Colon (tissue), 2 donors: ENCODE results near the gene MGAT5B.
"Not testable (repeated sequence)": the region's sequence is repeated elsewhere in the genome, so short reads cannot be mapped to it uniquely, and the experiment has no call there.

Experiments
- FAIRE-seq: peaks from 2 replicates; lab custom pipeline; 2012; peaks lifted over from hg19 to GRCh38; lab: Jason Lieb, UNC
- donor health status: control.
- donor health status: control.

The MGAT5B gene, protein sequence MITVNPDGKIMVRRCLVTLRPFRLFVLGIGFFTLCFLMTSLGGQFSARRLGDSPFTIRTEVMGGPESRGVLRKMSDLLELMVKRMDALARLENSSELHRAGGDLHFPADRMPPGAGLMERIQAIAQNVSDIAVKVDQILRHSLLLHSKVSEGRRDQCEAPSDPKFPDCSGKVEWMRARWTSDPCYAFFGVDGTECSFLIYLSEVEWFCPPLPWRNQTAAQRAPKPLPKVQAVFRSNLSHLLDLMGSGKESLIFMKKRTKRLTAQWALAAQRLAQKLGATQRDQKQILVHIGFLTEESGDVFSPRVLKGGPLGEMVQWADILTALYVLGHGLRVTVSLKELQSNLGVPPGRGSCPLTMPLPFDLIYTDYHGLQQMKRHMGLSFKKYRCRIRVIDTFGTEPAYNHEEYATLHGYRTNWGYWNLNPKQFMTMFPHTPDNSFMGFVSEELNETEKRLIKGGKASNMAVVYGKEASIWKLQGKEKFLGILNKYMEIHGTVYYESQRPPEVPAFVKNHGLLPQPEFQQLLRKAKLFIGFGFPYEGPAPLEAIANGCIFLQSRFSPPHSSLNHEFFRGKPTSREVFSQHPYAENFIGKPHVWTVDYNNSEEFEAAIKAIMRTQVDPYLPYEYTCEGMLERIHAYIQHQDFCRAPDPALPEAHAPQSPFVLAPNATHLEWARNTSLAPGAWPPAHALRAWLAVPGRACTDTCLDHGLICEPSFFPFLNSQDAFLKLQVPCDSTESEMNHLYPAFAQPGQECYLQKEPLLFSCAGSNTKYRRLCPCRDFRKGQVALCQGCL

DNA sequence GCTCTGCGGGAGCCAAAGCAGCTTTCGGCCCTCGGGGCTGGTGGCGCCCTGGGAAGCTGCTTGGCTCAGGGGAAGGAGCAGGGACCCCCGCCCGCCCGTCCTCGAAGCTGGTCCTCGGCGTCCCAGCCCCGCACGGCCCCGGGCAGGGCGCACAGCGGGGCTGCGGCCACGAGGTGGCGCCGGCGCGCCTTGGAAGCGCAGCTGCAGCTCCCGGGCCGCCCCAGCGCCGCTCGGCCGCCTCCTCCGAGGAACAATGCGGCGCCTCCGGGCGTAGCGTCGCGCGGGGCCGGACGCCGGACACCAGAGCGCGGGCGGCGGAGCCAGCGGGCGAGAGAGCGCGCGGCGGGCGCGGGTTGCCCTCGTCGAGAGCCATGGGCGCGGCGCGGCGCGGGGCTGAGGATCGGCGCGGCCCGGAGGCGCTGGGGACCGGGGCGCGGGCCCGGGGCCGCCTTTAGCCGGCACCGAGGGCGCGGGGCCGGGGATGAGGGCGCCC, at the start of gene MGAT5B:
Gene MGAT5B (plus strand): TSS at position 229 of the 493 bp plus-strand sequence. CDS start 626 bp downstream, outside the sequence.
- no peak for FAIRE-seq

DNA sequence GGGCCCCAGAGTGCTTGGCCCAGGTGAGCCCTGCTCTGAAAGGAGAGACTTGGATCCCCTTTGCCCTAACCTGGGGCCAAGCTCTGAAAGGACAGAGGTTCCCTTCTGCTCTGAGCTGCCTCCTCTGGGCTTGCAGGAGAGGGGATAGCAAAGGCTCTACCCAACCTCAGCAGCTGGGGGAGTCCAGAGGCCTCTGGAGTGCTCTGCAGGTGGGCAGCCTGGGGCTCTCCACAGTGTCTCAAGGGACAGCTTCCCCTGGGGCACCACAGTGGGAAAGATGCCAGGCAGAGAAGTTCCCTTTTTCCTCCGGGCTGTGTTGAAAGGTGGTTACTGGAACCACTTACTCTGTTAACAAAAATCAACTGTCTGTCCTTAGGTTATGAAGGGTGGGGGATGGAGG, 48.2 kb upstream of the MGAT5B start:
- no peak for FAIRE-seq

DNA sequence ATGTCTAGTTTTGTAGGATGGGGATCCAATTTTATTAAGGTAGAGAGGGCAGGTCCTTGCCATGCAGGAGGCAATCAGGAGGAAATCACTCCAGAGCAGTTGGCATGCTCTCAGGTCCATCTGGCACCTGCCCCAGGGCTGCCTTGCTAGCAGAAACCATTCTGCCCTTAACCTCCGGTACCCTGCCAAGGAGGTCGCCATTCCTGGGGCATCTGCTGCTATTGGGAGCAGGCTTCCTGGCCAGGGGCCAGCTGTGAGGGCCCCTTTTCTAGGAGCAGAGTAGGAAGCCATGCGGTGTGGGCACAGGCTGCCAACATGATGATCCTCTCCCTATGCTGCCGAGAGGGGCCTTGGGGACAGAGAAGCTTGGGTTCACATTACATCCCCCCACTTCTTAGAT, 47.6 kb upstream of the MGAT5B start:
- FAIRE-seq = no peak

DNA sequence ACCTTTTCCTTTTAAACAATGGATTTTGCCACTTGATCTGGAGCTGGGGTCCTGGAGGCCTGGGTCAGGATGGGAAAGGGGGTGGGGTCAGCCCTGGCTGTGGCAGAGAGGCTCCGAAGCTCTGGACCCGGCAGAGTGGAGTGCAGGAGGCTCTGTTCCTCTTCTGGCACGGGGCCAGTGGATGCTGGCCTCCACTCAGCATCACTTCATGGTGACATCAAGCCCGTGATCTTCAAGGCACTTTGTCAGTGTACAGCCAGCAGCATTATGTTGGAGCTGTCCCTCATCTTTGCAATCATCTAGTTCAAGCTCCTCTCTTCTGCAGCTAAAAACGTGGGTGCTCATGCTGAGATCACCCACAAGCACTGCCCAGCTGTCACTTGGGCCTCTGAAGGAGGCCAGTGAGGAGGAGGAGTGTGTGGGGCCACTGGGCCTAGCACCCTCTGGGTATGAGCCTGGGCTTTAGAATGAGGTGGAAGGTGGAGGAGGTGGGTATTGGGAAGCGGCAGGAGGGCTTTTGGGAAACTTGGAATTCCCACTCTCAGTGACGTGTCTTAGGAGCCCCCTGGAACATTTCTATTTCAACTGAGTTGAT, 45.9 kb upstream of the MGAT5B start:
- no peak for FAIRE-seq

DNA sequence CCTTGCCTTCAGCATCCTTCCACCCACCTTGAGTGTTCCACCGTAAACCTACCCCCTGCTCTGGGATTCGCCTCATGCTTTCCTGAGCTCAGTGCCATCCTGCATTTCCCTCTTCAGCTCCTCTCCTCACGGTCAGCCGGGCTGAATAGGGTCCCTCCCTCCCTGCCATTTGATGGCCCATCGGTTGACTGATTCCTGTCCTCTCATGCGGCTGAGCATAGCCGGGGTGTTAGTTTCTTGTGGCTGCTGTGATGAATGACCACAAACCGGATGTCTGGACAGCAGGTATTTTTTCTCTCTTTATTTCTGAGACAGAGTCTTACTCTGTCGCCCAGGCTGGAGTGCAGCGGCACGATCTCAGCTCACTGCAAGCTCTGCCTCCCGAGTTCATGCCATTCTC, 44.1 kb upstream of the MGAT5B start:
- FAIRE-seq = no peak

DNA sequence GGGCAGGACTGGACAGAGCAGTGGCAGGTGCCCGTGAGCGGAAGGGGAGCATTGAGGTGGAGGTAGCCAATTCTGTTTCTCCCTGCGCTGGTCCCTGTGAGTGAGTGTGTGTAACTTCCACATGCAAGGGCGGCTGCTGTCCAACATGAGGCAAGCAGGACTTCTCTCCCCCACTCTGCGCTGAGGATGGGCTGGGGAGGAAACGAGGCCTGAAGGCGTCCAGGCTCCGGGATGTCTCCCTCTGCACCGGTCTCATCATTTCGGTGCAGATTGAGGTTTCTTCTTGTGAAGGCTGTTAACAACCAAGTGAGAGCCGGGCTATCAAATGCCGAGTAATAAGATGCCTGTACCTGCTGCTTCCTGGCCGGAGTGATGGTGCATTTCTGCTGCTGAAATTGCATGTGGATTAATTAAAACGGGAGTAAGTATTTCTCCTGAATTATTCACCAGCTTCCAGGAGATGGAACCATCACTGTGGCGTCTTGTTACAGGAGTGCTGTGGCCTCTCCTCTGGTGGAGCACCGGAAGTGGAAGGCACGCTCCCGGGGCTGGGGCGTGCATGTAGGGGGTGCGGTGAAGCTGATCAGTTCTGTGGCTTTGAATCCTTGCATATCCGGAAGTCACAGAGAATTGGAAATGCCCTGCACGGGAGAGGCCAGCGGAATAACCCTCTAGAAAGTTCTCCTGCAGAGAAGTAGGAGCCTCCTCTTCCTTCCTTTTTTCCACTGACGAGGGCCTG, 41.7 kb upstream of the MGAT5B start:
- no peak for FAIRE-seq

DNA sequence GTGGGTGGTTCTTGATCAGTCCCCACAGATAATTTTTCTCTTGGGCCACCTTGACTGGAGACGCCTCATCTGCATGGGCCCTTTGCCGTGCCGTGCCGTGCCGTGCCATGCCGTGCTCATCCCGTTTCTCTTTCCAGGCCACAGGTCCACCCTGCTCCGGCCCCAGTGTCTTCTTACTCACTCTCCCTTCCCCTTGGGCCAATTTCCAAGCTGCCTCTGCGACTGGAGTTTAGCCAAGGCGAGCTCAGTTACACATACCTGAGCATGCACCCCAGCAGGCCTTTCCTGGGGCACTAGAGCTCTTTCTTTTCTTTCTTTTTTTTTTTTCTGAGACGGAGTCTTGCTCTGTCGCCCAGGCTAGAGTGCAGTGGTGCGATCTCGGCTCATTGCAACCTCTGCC, 40.5 kb upstream of the MGAT5B start:
- FAIRE-seq = no peak

DNA sequence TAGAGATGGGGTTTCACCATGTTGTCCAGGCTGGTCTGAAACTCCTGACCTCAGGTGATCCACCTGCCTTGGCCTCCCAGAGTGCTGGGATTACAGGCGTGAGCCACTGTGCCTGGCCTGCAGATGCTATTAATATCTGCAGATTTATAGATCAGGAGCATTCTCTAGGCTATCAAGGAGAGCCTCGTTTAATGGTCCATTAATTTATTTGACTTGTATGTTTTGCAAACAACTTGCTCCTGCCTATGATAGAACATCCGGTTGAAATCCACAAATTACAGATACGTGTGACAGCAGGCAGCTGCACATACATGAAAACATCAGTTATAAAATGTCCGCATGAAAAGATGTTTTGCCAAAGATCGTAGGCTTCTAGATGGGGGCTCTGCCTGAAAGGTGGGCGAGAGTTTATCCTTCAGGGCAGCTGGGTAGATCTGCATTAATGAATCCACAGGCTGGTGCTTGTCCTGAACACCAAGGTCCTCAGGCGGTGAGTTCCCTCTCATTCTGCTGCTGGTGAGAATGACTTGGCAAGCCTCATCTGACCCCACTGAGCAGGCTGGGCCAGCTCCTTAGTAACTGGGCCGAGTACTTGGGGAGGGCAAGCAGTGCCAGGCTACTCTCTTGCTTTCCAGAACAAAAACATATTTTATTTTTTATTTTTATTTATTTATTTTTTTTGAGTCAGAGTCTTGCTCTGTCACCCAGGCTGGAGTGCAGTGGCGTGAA, 37.1 kb upstream of the MGAT5B start:
- FAIRE-seq = no peak

DNA sequence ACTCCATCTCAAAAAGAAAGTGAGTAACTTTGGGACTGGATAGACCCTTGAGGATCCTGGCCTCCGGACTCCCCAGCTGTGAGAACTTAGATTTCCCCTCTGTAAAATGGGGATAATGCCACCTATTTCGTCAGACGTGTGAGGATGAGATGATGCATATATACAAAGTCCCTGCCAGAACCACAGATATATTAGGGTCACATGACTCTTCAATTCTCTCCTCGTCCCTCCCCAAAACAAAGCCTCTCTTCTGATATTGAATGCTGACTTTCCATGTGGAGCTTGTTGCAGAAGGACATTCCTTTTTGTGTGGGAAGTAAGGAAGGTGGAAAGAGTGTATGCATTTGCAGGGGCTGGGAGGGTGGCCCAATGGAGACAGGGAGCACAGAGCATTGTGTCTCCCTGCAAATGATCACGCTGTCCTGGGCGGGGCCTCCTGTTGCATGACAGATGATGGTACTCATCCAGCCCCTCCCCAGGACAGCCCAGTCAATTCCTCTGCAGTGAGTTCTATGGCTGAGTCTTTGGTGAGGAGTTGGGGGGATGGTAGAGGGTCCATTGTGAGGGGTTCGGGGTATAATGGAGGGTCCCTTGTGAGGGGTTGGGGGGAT, 35.1 kb upstream of the MGAT5B start:
- no peak for FAIRE-seq

DNA sequence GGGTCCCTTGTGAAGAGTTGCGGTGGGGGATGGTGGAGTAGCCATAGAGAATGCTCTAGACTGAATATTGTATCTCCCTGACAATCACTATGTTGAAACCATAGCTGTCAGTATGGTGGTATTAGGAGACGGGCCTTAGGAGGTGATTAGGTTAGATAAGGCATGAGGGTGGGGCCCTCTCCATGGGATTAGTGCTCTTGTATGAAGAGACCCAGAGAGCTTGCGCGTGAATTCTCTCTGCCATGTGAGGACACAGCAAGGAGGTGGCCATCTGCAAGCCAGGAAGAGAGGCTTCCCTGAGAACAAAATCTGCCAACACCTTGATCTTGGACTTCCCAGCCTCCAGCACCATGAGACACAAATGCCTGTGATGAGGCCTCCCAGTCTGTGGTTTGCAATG, 34.5 kb upstream of the MGAT5B start:
- no peak for FAIRE-seq

DNA sequence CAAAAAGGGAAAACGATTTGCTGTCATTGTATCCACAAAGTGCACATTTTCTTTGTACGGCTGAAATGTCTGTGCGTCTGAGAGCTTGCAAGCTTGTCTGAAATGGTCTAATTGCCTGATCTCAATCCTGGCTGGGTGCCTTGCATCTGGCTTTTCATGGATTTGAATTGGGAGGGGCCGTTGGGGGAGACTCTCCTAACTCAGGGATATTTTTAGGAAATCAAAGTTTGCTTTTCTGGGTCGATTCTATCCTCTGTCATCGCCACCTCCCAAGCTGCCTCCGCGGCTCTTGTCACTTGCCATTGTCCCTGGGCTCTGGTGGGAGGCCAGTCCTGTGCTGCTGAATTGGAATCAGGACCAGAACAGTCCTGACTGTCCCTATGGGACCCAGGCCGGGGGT, 33.3 kb upstream of the MGAT5B start:
- no peak for FAIRE-seq

DNA sequence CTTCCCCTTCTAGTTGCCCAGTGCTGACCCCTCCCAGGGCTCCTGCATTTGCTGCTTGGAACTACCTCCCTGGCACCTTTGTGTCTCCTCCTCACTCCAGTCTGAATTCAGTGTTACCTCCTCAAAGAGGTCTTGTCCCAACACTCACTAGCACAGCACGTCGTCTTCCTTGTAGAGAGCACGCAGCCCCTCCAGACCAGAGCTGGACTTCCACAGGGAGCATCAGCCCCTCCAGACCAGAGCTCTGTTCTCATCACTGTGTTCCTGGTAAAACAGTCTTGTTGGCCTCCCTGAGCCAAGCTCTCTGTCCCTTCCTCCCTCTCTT, 27.8 kb upstream of the MGAT5B start:
- no peak for FAIRE-seq

DNA sequence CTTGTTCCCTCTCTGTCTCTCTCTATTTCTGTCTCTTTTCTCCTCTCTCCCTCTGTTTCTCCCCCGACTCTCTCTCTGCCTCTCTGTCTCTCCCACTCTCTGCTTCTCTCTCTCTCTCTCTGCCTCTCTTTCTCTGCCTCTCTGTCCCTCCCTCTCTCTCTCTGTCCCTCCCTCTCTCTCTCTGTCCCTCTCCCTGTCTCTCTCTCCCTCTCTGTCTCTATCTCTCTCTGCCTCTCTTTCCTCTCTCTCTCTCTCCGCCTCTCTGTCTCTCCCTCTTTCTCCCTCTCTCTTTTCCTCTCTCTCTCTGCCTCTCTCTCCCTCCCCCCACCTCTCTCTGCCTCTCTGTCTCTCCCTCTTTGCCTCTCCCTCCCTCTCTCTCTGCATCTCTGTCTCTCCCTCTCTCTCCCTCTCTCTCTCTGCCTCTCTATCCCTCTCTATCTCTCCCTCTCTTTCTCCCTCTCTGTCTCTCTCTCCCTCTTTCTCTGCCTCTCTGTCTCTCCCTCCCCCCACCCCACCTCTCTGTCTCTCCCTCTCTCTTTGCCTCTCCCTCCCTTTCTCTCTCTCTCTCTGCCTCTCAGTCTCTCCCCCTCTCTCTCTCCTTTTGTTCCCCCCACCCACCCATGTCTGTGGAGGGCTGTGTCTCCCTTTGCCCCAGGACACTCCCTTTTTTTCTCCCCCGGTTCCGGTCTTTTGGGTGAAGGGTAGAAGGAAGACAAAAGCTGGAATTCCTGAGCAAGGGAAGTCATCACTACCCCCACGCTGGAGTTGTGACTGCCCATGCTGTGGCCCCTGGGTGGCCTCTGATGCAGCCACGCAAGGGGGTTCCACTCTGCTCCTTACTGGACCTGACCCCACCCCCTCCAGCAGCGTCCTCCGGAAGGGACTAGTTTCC, 27.1 kb upstream of the MGAT5B start:
- no peak for FAIRE-seq

DNA sequence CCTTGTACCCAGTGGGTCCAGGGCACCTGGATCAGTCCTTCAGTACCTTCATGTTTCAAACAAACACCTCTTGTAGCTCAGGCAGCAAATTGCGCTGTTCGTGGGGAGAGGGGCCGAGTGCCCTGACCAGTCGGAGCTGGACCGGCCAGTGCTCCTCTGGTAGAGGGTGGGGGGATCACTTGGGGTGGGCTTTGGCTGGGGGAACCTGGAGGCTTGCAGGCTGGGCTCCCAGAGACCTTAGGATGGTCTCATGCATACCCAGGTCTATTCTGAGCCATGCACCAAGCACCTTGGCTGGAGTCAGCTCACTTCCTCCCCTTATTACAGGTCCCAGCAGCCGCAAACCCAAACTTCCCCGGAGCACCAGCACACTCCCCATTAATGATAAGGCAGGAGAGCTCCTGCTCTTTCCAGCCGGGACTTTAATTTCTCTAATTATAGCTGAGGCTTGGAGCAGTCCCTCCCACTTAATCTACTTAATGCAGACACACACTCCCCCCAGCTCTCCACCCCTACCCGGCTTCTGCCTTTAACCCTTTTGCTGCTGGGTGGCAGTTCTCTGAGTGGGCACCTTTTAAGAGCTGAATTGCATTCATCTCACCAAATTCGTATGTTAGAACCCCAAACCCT, 26.3 kb upstream of the MGAT5B start:
- no peak for FAIRE-seq

DNA sequence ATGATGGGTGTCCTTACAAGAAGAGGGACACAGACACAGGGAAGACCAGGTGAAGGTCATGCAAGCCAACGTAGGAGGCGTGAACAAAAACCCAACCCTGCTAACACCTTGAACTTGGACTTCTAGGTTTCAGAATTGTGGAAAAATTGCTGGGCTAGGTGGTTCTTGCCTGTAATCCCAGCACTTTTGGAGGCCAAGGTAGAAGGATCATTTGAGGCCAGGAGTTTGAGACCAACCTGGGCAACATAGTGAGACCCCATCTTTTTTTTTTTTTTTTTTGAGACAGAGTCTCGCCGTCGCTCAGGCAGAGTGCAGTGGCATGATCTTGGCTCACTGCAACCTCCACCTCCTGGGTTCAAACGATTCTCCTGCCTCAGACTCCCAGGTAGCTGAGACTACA, 25.1 kb upstream of the MGAT5B start:
- FAIRE-seq = not testable (repeated sequence)

DNA sequence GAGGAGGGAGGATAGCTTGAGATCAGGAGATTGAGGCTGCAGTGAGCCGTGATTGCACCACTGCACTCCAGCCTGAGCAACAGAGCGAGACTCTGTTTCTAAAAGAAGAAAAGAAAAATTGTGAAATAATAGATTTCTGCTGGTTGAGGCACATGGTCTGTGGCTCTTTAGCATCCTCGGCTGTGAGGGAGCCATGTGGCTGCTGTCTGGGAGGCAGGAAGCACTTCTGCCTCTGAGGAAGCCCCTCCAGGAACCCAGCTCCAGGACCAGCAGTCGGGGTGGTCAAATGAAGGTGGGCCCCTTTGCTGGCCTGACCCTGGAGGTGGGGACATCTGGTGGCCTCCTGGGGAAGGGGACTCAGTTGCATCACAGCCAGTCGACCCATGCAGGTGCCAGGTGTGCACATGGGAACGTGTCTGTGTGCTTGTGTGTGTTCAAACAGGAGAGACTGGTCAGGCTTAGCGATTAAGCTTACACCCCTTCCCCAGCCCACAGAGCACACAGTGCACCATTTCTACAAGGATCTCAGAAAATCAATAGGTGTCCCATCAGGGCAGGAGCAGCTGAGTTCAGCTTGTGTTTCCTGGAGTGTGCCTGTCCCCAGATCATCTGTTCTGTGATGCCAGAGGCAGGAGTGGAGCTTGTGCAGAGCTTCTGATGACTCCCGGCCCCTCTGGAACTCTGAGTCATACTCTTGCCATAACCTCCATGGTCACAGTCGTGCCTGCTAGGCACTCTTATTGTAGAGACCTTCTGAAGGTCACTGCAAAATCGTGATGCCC, 24.3 kb upstream of the MGAT5B start:
- no peak for FAIRE-seq

DNA sequence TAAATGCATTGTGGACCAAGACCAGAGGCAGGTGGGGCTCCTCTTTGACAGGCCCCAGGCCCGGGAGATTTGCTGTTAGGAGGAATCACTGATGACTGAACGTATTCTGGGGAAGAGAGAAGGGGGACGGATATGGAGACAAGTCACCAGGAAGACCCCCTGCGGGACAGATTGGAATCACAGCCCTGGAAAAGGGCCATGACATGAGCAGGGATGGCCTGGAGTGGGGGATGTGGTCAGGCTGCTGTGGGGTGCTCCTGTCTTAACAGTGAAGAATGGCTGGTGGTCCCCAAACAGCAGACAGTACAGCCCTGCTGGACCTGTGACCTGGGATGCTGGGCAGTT, 23.7 kb upstream of the MGAT5B start:
- FAIRE-seq = no peak

DNA sequence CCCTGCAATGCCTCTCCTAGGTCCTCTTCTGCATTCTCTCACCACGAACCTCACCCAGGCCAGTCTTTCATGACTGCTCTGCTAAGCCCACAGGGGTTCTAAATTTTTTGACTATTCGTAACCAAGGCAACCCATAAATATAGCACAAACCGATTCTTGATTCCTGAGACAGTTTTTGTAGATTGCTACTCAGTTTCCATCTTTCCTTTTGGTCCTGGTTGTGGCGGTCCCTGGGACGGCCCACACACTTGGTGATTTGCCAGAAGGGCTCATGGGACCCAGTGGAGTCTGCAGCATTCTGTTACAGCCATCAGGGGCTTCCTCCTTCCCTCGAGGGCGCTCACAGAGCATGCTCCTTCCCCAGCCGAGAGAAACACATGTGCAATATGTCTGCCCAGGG, 23.4 kb upstream of the MGAT5B start:
- no peak for FAIRE-seq

DNA sequence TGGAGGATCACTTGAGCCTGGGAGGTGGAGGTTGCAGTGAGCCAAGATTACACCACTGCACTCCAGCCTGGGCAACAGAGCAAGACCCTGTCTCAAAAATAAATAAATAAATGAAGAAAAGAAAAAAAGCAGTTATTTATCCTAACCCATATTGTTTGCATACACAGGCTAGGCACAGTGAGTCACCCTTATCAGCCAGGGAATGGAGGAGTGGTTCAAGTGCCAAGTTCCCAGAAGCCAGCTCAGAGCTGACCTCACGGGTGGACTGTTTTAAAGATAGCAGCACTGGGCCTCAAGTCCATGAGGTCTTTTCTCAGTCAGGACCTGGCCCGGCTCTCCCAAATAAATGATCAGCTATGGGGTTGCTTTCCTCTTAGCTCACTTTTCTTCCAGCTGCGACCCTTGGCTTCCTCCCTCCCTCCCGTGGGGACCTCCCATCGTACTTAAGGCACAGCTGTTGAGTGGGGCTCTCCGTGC, 22.6 kb upstream of the MGAT5B start:
- no peak for FAIRE-seq
